GM12872 (cell line): ENCODE results near the gene GABRR3.

Source experiments
- CTCF ChIP-seq: IDR thresholded peaks from 3 replicates; pipeline ENCODE4 v1.5.1; 2011; ENCODE audit warnings: low read depth, mild to moderate bottlenecking, low read length, moderate library complexity; ENCODE audit not compliant: insufficient read depth

The GABRR3 gene

DNA sequence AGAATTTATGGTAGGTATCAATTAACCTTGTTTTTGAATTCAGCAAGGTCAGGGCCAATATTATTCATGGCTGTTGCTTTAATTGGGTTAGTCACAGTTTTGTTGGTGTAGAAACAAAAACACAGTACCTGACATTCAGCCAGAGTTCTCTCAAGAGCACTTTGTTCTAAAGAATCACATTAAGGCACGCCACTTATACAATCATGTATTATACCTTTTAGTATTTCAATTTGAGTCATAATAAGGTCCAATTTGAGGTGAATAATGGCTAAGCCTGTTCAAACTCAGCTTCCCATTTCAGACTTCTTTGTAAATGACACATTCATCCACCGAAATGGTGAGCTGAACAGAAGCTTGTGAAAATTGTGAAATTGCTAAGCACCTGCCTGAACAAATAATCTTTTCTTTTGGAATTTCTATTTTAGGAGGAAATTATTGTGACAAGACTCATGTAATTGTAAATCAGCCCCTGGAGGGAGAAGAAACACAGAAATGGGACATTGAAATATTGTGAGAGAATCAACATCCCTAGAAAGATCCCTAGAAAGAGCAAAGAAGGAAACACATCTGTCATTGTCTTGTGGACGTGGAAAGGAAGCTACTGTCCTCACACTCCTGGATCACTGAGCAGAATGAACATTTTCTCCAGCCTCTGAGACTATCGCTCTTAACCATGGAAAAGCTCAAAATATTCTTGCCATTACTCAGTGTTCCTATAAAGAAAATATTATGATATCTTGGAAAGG is 92.1 kb downstream of the GABRR3 start:
- TF ChIP-seq CTCF: no peak

GRCh38 chr3:97940034-97940433 is 95.1 kb downstream of the GABRR3 start:
- TF ChIP-seq CTCF: no peak

- no peak for TF ChIP-seq CTCF
These were observed 95.7 kb downstream of the GABRR3 start for GRCh38 chr3:97939401-97939800.

DNA sequence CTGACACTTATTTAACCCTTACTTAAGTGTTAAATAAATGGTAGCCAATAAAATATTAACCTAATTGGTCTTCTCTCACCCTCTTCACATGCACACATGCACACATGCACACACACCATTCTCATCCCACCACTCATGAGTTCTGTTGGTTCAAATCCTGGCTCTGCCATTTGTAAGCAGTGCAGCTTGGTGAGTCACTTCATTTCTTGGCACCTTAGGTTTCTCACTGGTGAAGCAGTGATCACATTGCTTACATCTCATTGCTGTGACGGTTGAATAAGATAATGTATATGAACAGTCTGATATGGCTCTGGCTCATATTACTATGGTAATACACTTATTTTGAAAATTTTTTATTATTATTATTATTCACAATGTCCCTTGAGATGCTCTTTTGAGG is 96.7 kb downstream of the GABRR3 start:
- no peak for TF ChIP-seq CTCF

- TF ChIP-seq CTCF: no peak
These were observed 97.9 kb downstream of the GABRR3 start for GRCh38 chr3:97937205-97937604.

GRCh38 chr3:97935842-97936241 is 99.3 kb downstream of the GABRR3 start:
- TF ChIP-seq CTCF: no peak
